HCT116 (cell line): Measurements from ENCODE around the gene ZMYND19. TPM values are rescaled to one million over a fixed set of nuclear protein-coding genes. Genes with fewer than 3 reads are reported as not detected.

Source experiments
- ATAC-seq: fragments of 200-7000 bp; cut with Tn5 transposase; 2 replicates; pipeline ENCODE4 v1.9.1; 2020; ENCODE audit warnings: mild to moderate bottlenecking, moderate library complexity
- BruUV-seq: library from RNA; stranded (reverse); fragments of 400-500 nt; replicated peaks from 2 replicates; lab custom pipeline; 2021; lab: Mats Ljungman, UMichigan
- CTCF ChIA-PET: fragments of 300-600 bp; sonication (Branson Sonifier 250); formaldehyde crosslinking; loops from one replicate; lab custom pipeline; 2021; ENCODE audit warnings: antibody characterized with exemption; lab: Charles Lee
- POLR2A ChIA-PET: fragments of 300-600, 350-600 bp; sonication (Branson Sonifier 250); formaldehyde crosslinking; loops from one replicate; lab custom pipeline; 2021; ENCODE audit warnings: antibody characterized with exemption; lab: Charles Lee
- RAD21 ChIA-PET, 2 experiments: fragments of 300-600 bp; sonication (Branson Sonifier 250); formaldehyde crosslinking; loops; one replicate each; lab custom pipeline; 2023; ENCODE audit warnings: low total read pairs in 2 of 2; ENCODE audit not compliant: uncharacterized antibody in 2 of 2, unreplicated experiment in 2 of 2, low non-redundant PET in 1 of 2; lab: Charles Lee
- DNase-seq: peaks from one replicate; pipeline ENCODE4 v3.0.0-alpha.2; 2010; ENCODE audit warnings: low read depth, low spot score
- H2AFZ ChIP-seq: fragments of 200-600 bp; shearing (Covaris generic), sonication (generic); 2 replicates; pipeline ENCODE4 v1.6.1; 2017; ENCODE audit warnings: low read depth, mixed run types, mixed read lengths, antibody characterized with exemption, low read length; ENCODE audit not compliant: poor library complexity, severe bottlenecking
- H3K27ac ChIP-seq: 2 replicates; pipeline ENCODE4 v1.5.1; 2012; ENCODE audit warnings: low read depth, low read length
- H3K27me3 ChIP-seq: fragments of 200-600 bp; sonication (generic); 2 replicates; pipeline ENCODE4 v1.6.1; 2016; ENCODE audit warnings: mixed run types, low read length, mixed read lengths; ENCODE audit not compliant: insufficient read depth
- H3K36me3 ChIP-seq, 2 experiments: fragments of 200-500 bp in 1 of 2; fragments of 200-600 bp in 1 of 2; sonication (Bioruptor generic) in 1 of 2; sonication (generic) in 1 of 2; 2 replicates each; pipeline versions ENCODE4 v1.5.1 to v1.6.1; 2014 to 2016; ENCODE audit warnings: low read length in 2 of 2, inconsistent platforms in 1 of 2, mixed read lengths in 1 of 2, mixed run types in 1 of 2; ENCODE audit not compliant: insufficient read depth in 2 of 2, control insufficient read depth in 1 of 2
- H3K4me1 ChIP-seq, 2 experiments: fragments of 200-600 bp in 1 of 2; sonication (generic) in 1 of 2; 2 replicates each; pipeline versions ENCODE4 v1.5.1 to v1.6.1; 2012 to 2017; ENCODE audit warnings: low read length in 2 of 2, inconsistent platforms in 1 of 2, mild to moderate bottlenecking in 1 of 2, mixed read lengths in 1 of 2, mixed run types in 1 of 2, moderate library complexity in 1 of 2; ENCODE audit not compliant: insufficient read depth in 2 of 2, control insufficient read depth in 1 of 2
- H3K4me2 ChIP-seq: fragments of 200-600 bp; sonication (generic); 2 replicates; pipeline ENCODE4 v1.6.1; 2017; ENCODE audit warnings: mixed run types, low read length, mixed read lengths
- H3K4me3 ChIP-seq, 2 experiments: fragments of 200-600 bp in 1 of 2; sonication (generic) in 1 of 2; replicated peaks in 1 of 2; 2 replicates each; pipeline ENCODE4 v1.5.1; 2011 to 2016; ENCODE audit warnings: low read length in 2 of 2, control low read depth in 1 of 2, low read depth in 1 of 2, mild to moderate bottlenecking in 1 of 2, mixed read lengths in 1 of 2, mixed run types in 1 of 2
- H3K79me2 ChIP-seq: fragments of 200-600 bp; sonication (generic); 2 replicates; pipeline ENCODE4 v1.6.1; 2017; ENCODE audit warnings: mild to moderate bottlenecking, mixed run types, low read length, moderate library complexity, mixed read lengths; ENCODE audit not compliant: insufficient read depth
- H3K9ac ChIP-seq: fragments of 200-600 bp; sonication (generic); 2 replicates; pipeline ENCODE4 v1.6.1; 2016; ENCODE audit warnings: low read length, mixed read lengths
- H3K9me2 ChIP-seq: fragments of 200-600 bp; sonication (generic), shearing (Covaris generic); 2 replicates; pipeline ENCODE4 v1.6.1; 2017; ENCODE audit warnings: mixed run types, mild to moderate bottlenecking, moderate library complexity; ENCODE audit not compliant: insufficient read depth
- H3K9me3 ChIP-seq, 2 experiments: fragments of 200-500 bp in 1 of 2; fragments of 200-600 bp in 1 of 2; sonication (Bioruptor generic) in 1 of 2; sonication (generic) in 1 of 2; 2 replicates each; pipeline ENCODE4 v1.6.1; 2014 to 2017; ENCODE audit warnings: low read length in 2 of 2, mixed read lengths in 2 of 2, inconsistent platforms in 1 of 2, low read depth in 1 of 2, mild to moderate bottlenecking in 1 of 2, mixed run types in 1 of 2, moderate library complexity in 1 of 2; ENCODE audit not compliant: control insufficient read depth in 1 of 2, insufficient read depth in 1 of 2
- H4K20me1 ChIP-seq: fragments of 200-600 bp; sonication (generic), shearing (Covaris generic); 2 replicates; pipeline ENCODE4 v1.6.1; 2017; ENCODE audit warnings: mixed run types, mild to moderate bottlenecking, moderate library complexity; ENCODE audit not compliant: insufficient read depth
- CBX3 ChIP-seq: IDR thresholded peaks from 2 replicates; pipeline ENCODE4 v1.6.1; 2012; ENCODE audit warnings: low read depth
- CEBPB ChIP-seq: IDR thresholded peaks from 2 replicates; pipeline ENCODE4 v1.6.1; 2012; ENCODE audit warnings: low read depth
- EGR1 ChIP-seq: IDR thresholded peaks from 2 replicates; pipeline ENCODE4 v1.6.1; 2012; ENCODE audit warnings: low read depth
- ELF1 ChIP-seq: IDR thresholded peaks from 2 replicates; pipeline ENCODE4 v1.6.1; 2012; ENCODE audit warnings: low read depth, borderline replicate concordance
- EZH2 ChIP-seq: fragments of 200-600 bp; sonication (generic); IDR thresholded peaks from 2 replicates; pipeline ENCODE4 v1.6.1; 2017; ENCODE audit warnings: antibody characterized with exemption, mixed run types
- FOSL1 ChIP-seq: IDR thresholded peaks from 2 replicates; pipeline ENCODE4 v1.6.1; 2012; ENCODE audit warnings: low read depth
- JUND ChIP-seq: IDR thresholded peaks from 2 replicates; pipeline ENCODE4 v1.6.1; 2012
- POLR2A ChIP-seq: IDR thresholded peaks from 2 replicates; pipeline ENCODE4 v1.7.0; 2011; ENCODE audit warnings: borderline replicate concordance; ENCODE audit not compliant: insufficient read depth, insufficient read length; ENCODE audit errors: extremely low read depth
- POLR2AphosphoS5 ChIP-seq: IDR thresholded peaks from 2 replicates; pipeline ENCODE4 v1.6.1; 2011; ENCODE audit warnings: mild to moderate bottlenecking, low read depth, low read length, moderate library complexity
- RAD21 ChIP-seq: IDR thresholded peaks from 2 replicates; pipeline ENCODE4 v1.6.1; 2012; ENCODE audit warnings: low read depth, mild to moderate bottlenecking
- SIN3A ChIP-seq: IDR thresholded peaks from 2 replicates; pipeline ENCODE4 v1.6.1; 2012; ENCODE audit warnings: low read depth
- SP1 ChIP-seq: IDR thresholded peaks from 2 replicates; pipeline ENCODE4 v1.6.1; 2012; ENCODE audit warnings: low read depth
- YY1 ChIP-seq: IDR thresholded peaks from 2 replicates; pipeline ENCODE4 v1.6.1; 2011; ENCODE audit warnings: low read length, low read depth, moderate library complexity, mild to moderate bottlenecking; ENCODE audit not compliant: insufficient replicate concordance; ENCODE audit errors: extremely low read depth
- ZFX ChIP-seq: fragments of 450-650 bp; IDR thresholded peaks from 2 replicates; pipeline ENCODE4 v1.6.1; 2017
- ZNF274 ChIP-seq: fragments of 200-500 bp; sonication (Bioruptor generic); IDR thresholded peaks from 2 replicates; pipeline ENCODE4 v1.6.1; 2014; ENCODE audit warnings: mild to moderate bottlenecking, low read depth, low read length, inconsistent platforms
- intact Hi-C: fragments of 100-400 bp; cut with micrococcal nuclease; formaldehyde crosslinking; loops from 2 replicates; pipeline ENCODE4 v1.10.0; 2022
- total RNA-seq: library from RNA; stranded (reverse); gene quantifications from one replicate; pipeline ENCODE4 v1.2.1, GENCODE V29; 2021; ENCODE audit not compliant: unreplicated experiment
- TF ChIP-seq, protein P1 (sequence below): IDR thresholded peaks from 2 replicates; pipeline ENCODE4 v1.6.1; 2012
- TF ChIP-seq, protein P2 (sequence below), 3 experiments: fragments of 200-600 bp in 1 of 3; sonication (generic) in 1 of 3; IDR thresholded peaks in 2 of 3; conservative IDR thresholded peaks in 1 of 3; 2 replicates each; pipeline ENCODE4 v1.5.1; 2012 to 2017; ENCODE audit warnings: low read depth in 2 of 3, low read length in 2 of 3, antibody characterized with exemption in 1 of 3, borderline replicate concordance in 1 of 3, control low read depth in 1 of 3, mild to moderate bottlenecking in 1 of 3, mixed read lengths in 1 of 3, mixed run types in 1 of 3, moderate library complexity in 1 of 3; ENCODE audit not compliant: insufficient read depth in 1 of 3
- TF ChIP-seq, protein P3 (sequence below): IDR thresholded peaks from 2 replicates; pipeline ENCODE4 v1.6.1; 2011; ENCODE audit warnings: mild to moderate bottlenecking, low read length, moderate library complexity; ENCODE audit not compliant: insufficient replicate concordance; ENCODE audit errors: extremely low read depth

Gene ZMYND19
- total RNA-seq, 1 experiment from 2014 or later, result 57.4 TPM

DNA sequence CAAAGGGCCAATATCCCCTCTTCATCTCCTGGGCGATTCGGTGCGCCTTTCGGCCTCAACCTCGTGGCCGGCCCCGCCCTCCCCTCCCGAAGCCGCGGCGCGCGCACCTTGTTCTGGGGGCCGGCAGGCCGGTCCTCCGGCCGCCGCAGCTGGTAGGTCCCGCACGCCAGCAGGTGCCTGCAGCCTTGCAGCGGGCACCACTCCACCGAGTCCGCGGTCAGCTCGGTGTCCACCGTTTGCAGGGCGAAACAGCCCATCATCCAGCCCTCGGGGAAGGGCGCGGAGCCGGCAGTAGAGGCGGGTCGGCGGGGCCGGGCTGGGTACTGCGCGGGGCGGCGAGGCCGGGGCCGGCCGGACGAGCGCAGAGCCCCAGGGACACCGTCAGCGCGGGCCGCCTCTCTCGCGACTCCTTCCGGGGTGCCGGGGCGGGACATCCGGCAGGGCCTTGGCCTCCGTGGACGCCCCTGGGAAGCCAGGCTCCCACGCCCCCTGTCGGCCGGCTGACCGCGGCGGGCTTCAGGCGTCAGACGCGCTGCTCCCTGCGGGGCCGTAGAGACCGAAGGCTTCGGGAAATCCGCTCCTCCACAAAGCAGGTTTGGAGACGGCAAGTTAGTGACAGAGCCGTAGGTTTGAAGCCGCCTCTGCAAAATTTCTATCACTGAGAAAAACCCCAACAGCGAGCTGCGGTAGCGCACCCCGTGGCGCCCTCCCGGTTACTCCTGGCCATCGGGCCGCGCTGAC is 11.6 kb downstream of the ZMYND19 start, which contains the start of gene DPH7:
TSS of gene DPH7 (minus strand) at position 408 of the 741 bp plus-strand sequence. CDS start at position 260, 148 bp downstream.
- Histone ChIP-seq H3K9ac (peak within 1 kb of the TSS; percentile 89), H3K27me3 (no peaks in the 10 kb centered on the region), H2AFZ (no peak within 1 kb of the TSS), H3K36me3 (peaks cover 11 to 50% of the 10 kb centered on the region in 2 experiments; a peak in 3 of 4 replicates), H3K79me2 (peaks cover 68% of the 10 kb centered on the region), H4K20me1 (no peaks in the 10 kb centered on the region), H3K9me3 (no peaks in the 10 kb centered on the region), H3K27ac (peak within 1 kb of the TSS; percentile 89), H3K9me2 (no peaks in the 10 kb centered on the region), H3K4me2 (peak within 1 kb of the TSS; percentile 93), H3K4me3 (peak within 1 kb of the TSS; percentile 61 to 91), H3K4me1 (peaks cover 6 to 15% of the 10 kb centered on the region in 2 experiments; a peak in 3 of 4 replicates)
- peak; percentile 94 for ATAC-seq
- ChIA-PET POLR2A (no interaction called here), RAD21 (no interaction called here), CTCF (interaction anchor here (0.8 to 2.7 kb wide), 3 partner anchors 12 to 24 kb away, joined by 3 to 11 read pairs (median 3); partner anchors contain the start of gene ZMYND19)
- DNase-seq, result peak; percentile 75
- TF ChIP-seq CEBPB (no peak), ELF1 (no peak), ZFX (peak; percentile 95; the same call in 1 of the 2 replicates), SIN3A (peak; percentile 56; the same call in 1 of the 2 replicates), POLR2AphosphoS5 (peak; percentile 79), CBX3 (no peak; the same call in 1 of the 2 replicates), SP1 (no peak), JUND (no peak), POLR2A (peak; percentile 62), RAD21 (0 out of 2 replicates have a peak, but pooled peaks have one; percentile 18), EGR1 (0 out of 2 replicates have a peak, but pooled peaks have one; percentile 17), FOSL1 (no peak), ZNF274 (no peak), EZH2 (no peak), YY1 (peak; percentile 75)
- TF ChIP-seq, protein P1, sequence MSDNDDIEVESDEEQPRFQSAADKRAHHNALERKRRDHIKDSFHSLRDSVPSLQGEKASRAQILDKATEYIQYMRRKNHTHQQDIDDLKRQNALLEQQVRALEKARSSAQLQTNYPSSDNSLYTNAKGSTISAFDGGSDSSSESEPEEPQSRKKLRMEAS, result peak; percentile 64; the same call in 1 of the 2 replicates
- TF ChIP-seq, protein P2, sequence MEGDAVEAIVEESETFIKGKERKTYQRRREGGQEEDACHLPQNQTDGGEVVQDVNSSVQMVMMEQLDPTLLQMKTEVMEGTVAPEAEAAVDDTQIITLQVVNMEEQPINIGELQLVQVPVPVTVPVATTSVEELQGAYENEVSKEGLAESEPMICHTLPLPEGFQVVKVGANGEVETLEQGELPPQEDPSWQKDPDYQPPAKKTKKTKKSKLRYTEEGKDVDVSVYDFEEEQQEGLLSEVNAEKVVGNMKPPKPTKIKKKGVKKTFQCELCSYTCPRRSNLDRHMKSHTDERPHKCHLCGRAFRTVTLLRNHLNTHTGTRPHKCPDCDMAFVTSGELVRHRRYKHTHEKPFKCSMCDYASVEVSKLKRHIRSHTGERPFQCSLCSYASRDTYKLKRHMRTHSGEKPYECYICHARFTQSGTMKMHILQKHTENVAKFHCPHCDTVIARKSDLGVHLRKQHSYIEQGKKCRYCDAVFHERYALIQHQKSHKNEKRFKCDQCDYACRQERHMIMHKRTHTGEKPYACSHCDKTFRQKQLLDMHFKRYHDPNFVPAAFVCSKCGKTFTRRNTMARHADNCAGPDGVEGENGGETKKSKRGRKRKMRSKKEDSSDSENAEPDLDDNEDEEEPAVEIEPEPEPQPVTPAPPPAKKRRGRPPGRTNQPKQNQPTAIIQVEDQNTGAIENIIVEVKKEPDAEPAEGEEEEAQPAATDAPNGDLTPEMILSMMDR (IDR thresholded peaks at IDR 0.05 in 2 of 3, conservative IDR thresholded peaks at IDR 0.05 in 1 of 3; ENCODE audit: borderline replicate concordance in 1 of 3, insufficient read depth in 1 of 3, low read depth in 2 of 3, low read length in 2 of 3), result peak; percentile 52 to 95 (median 81)
- TF ChIP-seq, protein P3, sequence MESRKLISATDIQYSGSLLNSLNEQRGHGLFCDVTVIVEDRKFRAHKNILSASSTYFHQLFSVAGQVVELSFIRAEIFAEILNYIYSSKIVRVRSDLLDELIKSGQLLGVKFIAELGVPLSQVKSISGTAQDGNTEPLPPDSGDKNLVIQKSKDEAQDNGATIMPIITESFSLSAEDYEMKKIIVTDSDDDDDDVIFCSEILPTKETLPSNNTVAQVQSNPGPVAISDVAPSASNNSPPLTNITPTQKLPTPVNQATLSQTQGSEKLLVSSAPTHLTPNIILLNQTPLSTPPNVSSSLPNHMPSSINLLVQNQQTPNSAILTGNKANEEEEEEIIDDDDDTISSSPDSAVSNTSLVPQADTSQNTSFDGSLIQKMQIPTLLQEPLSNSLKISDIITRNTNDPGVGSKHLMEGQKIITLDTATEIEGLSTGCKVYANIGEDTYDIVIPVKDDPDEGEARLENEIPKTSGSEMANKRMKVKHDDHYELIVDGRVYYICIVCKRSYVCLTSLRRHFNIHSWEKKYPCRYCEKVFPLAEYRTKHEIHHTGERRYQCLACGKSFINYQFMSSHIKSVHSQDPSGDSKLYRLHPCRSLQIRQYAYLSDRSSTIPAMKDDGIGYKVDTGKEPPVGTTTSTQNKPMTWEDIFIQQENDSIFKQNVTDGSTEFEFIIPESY, result peak; percentile 39
- BruUV-seq, result no TSS peak
- intact Hi-C loops, result loop anchor here (5.0 kb wide), 1 partner anchor 34 kb away; no protein-coding TSS in a partner anchor
